Activated CD8-positive, alpha-beta memory T cell treated with anti-CD3 and anti-CD28 coated beads, Interleukin-2, amount 50 U/mL, for 4 hours (primary cell): ENCODE measurements around the gene NPPB.
A peak's percentile ranks its signal among the peaks of the same experiment; 100 is the strongest.

ENCODE experiments used
- DNase-seq: peaks from one replicate; pipeline ENCODE4 v3.0.0-alpha.2; 2020

NPPB gene

DNA sequence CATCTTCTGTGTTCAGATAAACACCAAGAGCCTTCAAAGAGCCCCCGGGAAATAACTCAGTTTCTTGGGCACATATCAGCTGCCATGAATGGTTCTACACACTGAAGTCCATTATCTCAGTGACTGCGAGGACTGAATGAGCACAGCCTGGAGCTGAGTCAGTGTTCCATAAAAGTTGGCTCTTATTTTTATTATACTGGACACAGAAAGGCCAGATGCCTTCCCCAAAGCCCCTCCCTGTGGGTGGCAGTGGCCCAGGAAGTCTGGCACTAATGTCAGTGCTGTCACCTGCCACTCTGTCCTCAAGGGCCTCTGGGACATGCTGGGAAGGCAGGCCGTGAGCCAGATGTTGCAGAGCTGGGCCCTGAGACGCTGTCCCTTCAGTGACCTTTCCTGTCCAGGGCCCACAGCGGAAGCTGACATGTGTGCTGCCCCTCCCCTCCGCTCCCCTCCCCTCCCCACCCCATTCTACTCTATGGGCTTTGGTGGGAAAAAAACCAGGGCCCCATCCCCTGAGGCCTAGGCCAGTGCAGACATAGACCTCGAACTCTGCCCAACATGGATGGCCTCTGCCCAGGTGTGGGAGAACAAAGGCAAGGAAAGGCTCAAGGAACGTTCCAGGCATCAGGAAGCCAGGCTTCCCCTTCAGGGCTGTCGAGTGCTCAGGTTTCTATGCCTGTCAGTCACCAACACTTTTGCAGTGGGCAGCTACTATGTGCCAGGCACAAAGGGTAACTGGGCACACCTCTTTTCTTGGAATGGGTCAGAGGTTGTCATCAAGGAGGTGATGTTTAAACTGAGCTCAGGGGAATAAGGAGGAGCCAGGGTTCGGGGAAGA lies 22.4 kb upstream of the NPPB start:
- DNase-seq: no peak

DNA sequence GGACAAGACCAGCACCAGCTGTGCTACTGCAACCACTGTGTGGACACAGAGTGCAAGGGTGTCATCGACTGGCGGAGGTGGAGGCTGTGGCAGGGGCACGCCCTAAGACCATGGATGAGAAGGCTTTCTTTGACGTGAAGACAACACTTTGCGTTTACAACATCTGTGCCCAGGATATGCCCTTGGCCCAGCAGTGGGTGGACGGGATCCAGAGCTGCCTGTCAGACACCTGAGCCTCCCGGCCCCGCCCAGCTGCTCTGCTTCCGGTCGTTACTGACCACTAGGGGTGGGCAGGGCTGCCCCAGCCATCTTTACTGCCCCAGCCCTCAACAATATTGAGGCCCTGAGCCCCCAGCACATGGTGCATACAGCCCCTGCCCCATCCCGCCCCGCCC lies 21.4 kb upstream of the NPPB start:
- DNase-seq: no peak

- no peak for DNase-seq
Observed at GRCh38 chr1:11879311-11880180, 20.8 kb upstream of the NPPB start.

DNA sequence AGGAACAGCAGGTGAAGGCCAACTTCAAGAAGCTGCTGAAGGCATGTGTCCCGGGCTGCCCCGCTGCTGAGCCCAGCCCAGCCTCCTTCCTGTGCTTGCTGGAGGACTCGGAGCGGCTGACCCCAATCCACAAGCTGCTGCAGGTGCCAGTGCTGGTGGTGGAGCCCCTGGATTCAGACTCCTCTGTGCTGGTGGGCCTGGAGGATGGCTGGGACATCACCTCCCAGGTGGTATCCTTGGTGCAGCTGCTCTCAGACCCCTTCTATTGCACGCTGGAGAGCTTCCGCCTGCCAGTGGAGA lies 20.1 kb upstream of the NPPB start:
- no peak for DNase-seq

DNA sequence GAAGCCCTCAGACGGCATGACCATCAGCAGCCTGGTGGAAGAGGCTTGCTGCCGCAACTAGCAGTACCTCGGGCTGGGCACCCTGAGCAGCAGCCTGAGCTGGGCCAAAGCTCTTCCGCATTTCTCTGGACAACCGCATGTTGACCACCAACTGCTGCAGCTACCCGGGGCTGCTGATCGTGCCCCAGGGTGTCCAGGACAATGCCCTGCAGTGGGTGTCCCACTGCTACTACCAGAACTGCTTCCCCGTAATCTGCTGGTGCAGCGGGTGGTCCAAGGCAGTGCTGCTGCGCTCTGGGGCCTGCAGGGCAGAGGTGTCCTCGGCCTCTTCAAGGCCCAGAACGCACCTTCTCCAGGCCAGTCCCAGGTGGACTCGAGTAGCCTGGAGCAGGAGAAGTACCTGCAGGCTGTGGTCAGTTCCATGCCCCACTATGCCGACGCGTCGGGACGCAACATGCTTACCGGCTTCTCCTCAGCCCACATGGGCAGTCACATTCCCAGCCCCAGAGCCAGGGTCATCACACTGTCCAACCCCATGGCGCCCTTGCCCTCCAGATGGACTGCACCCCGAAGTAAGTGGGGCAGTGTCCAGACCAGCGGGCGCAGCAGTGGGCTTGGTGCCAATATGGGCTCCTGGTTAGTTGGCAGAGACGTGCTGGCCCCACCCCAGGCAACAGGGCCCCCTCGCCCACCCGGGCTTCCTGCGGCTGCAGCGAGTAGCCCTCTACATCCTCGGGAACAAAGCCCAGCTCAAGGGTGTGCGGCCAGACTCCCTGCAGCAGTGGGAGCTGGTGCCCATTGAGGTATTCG lies 19.5 kb upstream of the NPPB start:
- no peak for DNase-seq

- DNase-seq: no peak
Observed at GRCh38 chr1:11877074-11877473, 18.3 kb upstream of the NPPB start.

DNA sequence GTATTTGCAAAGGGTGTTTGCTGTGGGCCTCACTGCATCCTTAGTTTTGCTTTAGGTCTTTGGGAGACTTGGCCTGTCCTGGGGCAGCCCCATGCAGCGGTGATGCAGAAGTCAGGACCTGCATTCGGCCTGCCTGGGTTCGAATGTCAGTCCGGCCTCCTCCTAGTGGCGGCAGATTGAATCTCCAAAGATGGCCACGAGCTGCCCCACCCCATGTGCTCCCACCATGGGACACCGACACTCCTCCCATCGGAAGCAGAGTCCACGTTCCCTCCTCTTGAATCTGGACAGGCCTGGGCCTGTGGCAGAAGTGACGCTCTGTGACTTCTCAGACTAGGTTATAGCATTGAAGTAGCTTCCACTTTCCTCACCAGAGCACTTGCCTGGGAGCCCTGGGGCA lies 16.3 kb upstream of the NPPB start:
- no peak for DNase-seq

- no peak for DNase-seq
Observed at GRCh38 chr1:11874624-11875023, 15.9 kb upstream of the NPPB start.

- no peak for DNase-seq
Observed at GRCh38 chr1:11874258-11874562, 15.5 kb upstream of the NPPB start.

- DNase-seq: no peak
Observed at GRCh38 chr1:11873395-11874257, 14.9 kb upstream of the NPPB start.

DNA sequence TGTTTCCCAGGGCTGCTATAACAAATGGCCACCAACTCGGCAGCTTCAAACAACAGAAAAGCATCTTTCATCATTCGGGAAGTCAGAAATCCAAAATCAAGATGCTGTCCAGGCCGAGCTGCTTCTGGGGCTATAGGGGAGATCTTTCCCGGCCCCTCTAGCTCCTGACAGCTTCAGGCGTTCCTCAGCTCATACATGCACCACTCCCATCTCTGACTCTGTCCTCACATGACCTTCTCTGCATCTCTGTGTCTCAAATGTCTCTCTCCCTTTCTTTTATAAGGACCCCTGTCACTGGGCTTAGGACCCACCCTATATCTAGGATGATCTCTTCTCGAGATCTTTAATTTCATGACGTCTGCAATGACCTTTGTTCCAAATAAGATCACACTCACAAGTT lies 13.8 kb upstream of the NPPB start:
- no peak for DNase-seq

GRCh38 chr1:11869650-11870207 lies 11.0 kb upstream of the NPPB start:
- DNase-seq: no peak

DNA sequence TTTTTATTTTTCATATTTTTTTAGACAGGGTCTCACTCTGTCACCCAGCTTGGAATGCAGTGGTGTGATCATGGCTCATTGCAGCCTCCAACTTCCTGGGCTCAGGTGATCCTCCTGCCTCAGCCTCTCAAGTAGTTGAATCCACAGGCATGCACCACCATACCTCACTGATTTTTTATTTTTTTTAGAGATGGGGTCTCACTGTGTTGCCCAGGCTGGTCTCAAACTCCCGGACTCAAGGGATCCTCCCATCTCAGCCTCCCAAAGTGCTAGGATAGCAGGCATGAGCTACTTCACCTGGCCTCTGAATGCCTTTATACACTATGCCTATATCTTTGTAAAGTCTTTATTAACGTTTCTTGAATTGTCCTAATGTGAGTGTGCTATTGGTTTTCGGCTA lies 10.4 kb upstream of the NPPB start:
- DNase-seq: no peak

GRCh38 chr1:11868331-11868980 lies 9.7 kb upstream of the NPPB start:
- DNase-seq: no peak

DNA sequence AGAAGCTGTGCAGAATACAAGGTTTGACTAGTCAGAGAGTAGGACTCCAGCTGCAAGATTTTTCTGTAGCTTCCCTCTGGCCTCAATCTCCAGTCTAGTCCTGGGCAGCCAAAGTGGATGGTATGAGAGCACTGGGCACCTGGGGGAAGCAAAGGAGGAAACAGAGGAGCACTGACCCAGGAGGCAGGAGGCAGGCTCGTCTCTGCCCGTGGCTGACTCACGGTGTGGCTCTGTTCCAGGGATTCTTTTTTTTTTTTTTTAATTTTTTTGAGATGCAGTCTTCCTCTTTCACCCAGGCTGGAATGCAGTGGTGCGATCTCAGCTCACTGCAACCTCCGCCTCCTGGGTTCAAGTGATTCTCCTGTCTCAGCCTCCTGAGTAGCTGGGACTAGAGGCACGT lies 4.1 kb upstream of the NPPB start:
- DNase-seq: no peak

DNA sequence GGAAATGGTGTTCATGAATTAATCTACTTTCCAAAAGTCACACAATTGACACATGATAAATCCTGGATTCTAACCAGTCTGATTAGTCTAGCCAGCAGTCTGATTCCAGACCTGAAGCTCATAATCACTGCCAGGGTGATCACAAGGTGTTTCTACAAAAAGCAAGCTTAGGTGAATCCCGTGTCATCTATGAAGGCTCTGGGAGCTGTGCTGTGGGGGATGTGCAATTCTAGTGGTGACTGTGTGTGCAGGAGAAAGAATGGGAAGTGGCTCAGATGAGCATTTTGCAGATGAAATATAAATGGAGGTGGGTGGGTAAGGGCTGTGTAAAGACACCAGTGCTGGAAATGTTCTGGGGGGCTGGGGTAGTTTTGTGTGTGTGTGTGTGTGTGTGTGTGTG lies 1.8 kb upstream of the NPPB start:
- no peak for DNase-seq

- DNase-seq: no peak
Observed at GRCh38 chr1:11860083-11860482, 1.3 kb upstream of the NPPB start.

DNA sequence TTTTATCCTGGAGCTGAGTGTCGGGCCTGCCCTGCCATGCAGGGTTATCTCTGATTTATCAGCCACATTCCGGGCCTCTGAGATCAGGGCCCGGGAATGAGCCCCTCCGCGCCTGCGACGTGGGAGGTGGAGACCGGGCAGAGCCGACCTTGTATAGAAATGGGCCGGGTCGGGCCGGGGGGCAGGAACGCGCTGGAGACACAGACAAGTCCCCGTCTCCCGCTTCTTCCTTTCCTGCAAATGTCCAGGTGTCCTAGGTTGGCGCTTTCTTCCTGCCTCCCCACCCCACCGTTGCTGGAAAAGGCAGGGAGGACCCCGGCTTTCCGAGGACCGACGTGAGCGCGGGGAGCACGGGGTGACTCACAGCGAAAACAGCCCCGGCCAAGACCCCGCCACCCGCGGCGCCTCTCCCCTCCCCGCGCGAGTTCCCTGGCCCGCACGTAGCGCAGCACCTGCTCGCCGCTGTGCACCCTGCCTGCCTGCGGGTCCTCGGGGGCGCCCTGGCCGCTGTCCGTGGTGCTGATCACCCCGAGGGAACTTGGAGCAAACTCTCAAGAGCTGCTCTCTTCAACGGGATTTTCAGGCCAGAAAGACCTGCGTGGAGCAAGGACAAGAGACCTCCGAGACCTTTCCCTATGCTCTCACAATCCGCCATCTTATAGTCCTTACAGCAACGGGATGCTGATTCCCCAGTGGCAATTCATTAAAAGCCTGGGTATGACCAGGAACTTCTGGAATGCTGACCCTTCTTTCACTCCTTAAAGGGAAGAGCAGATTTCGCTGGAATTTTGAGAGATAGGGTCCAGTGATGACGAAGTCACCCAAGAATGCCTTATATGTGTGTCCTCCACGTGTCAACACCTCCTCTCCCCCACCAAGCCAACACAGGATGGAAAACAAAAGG lies 475 bp upstream of the NPPB start:
- DNase-seq: peak; percentile 65

GRCh38 chr1:11858158-11858557 lies 587 bp downstream of the NPPB start:
- DNase-seq: no peak

GRCh38 chr1:11857164-11857851 lies 1.4 kb downstream of the NPPB start:
- DNase-seq: no peak
